Adrenal gland (tissue), 5 donors: ENCODE measurements around the gene PAIP2B.

ENCODE experiments used
- POLR2A ChIP-seq, 2 donors: fragments of 450-650 bp; IDR thresholded peaks; one replicate each; pipeline ENCODE4 v1.6.1; 2017; ENCODE audit warnings: antibody characterized with exemption in 2 of 2, mild to moderate bottlenecking in 2 of 2, moderate library complexity in 1 of 2
- TF ChIP-seq, protein P1 (sequence below), 6 experiments: fragments of 450-650 bp in 4 of 6; fragments of 200-600 bp in 2 of 6; sonication (generic) in 1 of 6; IDR thresholded peaks; 1 replicate in 5 of 6; 2 replicates in 1 of 6; pipeline versions ENCODE4 v1.5.1 to v1.8.0; 2016 to 2021; ENCODE audit warnings: antibody characterized with exemption in 6 of 6, mild to moderate bottlenecking in 2 of 6, moderate library complexity in 1 of 6
- donor health status: DM: no; HTN: no; CAD: no.

- TF ChIP-seq, protein P1, sequence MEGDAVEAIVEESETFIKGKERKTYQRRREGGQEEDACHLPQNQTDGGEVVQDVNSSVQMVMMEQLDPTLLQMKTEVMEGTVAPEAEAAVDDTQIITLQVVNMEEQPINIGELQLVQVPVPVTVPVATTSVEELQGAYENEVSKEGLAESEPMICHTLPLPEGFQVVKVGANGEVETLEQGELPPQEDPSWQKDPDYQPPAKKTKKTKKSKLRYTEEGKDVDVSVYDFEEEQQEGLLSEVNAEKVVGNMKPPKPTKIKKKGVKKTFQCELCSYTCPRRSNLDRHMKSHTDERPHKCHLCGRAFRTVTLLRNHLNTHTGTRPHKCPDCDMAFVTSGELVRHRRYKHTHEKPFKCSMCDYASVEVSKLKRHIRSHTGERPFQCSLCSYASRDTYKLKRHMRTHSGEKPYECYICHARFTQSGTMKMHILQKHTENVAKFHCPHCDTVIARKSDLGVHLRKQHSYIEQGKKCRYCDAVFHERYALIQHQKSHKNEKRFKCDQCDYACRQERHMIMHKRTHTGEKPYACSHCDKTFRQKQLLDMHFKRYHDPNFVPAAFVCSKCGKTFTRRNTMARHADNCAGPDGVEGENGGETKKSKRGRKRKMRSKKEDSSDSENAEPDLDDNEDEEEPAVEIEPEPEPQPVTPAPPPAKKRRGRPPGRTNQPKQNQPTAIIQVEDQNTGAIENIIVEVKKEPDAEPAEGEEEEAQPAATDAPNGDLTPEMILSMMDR (IDR thresholded peaks at IDR 0.05), result no peak
- no peak for TF ChIP-seq POLR2A (IDR thresholded peaks at IDR 0.05)
Observed at GRCh38 chr2:71216501-71216900, 10.4 kb downstream of the PAIP2B start.
